ENCODE results near the gene TSACC. TPM values are rescaled to one million over a fixed set of nuclear protein-coding genes. Genes with fewer than 3 reads are reported as not detected.
A peak's percentile ranks its signal among the peaks of the same experiment; 100 is the strongest.

TSACC gene
- total and polyA plus RNA-seq, 8 donors = 0.98 TPM; not detected in 7

DNA sequence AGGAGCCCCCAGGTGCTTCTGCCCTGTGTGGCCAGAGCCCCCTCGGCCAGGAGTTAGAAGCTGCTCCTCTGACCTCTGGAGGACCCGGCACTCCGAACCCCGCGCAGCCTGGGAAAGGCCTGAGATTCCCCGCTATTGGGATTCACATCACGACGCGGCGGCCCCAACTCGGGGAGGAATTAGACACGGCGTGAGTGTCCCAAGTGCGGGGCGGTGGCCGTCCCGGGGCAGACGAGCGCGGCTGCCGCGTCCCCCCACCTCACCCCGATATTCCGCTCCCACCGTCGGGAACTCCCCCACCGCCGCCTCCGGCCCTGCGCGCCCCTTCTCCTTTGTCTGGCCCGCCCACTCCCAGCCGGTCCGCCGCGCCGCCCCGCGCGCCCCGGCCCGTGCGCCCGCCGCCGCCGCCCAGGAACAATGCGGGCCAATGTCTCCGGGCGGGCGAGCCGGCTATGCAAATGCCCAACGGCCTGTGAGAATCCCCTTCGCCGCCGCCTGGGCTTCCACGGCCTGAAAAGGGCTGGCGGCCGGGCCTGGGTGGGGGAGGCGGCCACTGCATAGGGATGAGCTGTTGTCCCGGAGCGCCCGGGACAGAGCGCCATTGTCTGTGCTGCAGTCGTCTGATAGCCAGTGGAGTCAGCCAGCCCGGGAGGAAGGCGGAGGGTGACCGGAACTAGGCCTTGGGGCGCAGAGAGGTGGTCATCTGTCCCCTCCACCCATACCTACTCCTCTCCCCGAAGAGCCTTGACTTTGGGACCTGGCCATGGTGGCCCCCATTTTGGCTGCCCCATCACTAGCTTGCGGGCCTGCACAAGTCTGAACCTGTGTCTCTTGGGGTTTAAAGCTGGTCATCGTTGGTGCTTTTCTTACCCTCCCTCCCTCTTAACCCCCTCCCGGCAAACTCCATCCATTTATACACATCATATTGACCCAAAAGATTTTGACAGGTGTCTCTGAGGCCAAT is 50.1 kb downstream of the TSACC start:
- 11 to 20% (median 13%) methylated on average over 27 to 73 of the region's 73 CpGs for WGBS, 5 donors
- Histone ChIP-seq H3K4me1 (peaks cover 0 to 11% (median 8%) of the 10 kb centered on the region in 4 donors), H3K27me3 (peaks cover 14 to 75% (median 56%) of the 10 kb centered on the region in 3 donors), H3K4me3 (peak overlapping the region in 3 of 4 donors; percentile 14 to 22 (median 20)), H3K27ac (no peak overlapping the region), H3K9me3 (no peaks in the 10 kb centered on the region), H3K36me3 (no peaks in the 10 kb centered on the region)
- intact Hi-C loops (cut with DNase I; ENCODE audit: low total_unique reads) = loop anchor here (5.0 kb wide), 1 partner anchor 54 kb away; no protein-coding TSS in a partner anchor
- peak in 1 of 2 donors; percentile 45 for DNase-seq
- TF ChIP-seq, protein P1, sequence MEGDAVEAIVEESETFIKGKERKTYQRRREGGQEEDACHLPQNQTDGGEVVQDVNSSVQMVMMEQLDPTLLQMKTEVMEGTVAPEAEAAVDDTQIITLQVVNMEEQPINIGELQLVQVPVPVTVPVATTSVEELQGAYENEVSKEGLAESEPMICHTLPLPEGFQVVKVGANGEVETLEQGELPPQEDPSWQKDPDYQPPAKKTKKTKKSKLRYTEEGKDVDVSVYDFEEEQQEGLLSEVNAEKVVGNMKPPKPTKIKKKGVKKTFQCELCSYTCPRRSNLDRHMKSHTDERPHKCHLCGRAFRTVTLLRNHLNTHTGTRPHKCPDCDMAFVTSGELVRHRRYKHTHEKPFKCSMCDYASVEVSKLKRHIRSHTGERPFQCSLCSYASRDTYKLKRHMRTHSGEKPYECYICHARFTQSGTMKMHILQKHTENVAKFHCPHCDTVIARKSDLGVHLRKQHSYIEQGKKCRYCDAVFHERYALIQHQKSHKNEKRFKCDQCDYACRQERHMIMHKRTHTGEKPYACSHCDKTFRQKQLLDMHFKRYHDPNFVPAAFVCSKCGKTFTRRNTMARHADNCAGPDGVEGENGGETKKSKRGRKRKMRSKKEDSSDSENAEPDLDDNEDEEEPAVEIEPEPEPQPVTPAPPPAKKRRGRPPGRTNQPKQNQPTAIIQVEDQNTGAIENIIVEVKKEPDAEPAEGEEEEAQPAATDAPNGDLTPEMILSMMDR (IDR thresholded peaks at IDR 0.05) = no peak
- no peak for TF ChIP-seq EP300 (IDR thresholded peaks at IDR 0.05)
- no peak for TF ChIP-seq POLR2A (IDR thresholded peaks at IDR 0.05)
- TF ChIP-seq POLR2AphosphoS5 (IDR thresholded peaks at IDR 0.05) = no peak

DNA sequence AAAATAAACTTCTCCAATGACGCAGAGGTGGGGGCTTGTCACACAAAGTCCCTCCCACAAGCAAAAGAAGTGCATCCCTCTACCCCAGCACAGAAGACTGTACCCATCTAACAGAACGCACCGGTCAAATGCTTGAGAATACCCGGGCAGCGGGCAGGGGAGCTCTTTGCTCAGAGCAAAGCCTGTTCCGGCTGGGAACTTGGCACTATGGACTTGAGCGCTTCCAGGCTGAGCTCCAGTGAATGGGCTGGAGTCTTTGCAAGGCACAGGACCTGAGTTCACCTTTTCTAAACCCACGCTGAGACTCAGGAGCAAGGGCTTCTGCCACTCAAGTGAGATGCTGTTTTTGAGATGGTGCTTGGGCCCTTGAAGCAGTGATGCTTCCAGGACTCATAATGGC is 51.0 kb downstream of the TSACC start:
- no peak overlapping the region for H3K27ac ChIP-seq
- H3K9me3 ChIP-seq = no peaks in the 10 kb centered on the region
- H3K27me3 ChIP-seq = peaks cover 14 to 75% (median 56%) of the 10 kb centered on the region in 3 donors
- peaks cover 0 to 11% (median 8%) of the 10 kb centered on the region in 4 donors for H3K4me1 ChIP-seq
- no peaks in the 10 kb centered on the region for H3K36me3 ChIP-seq
- 89 to 93% (median 92%) methylated on average over 6 to 8 of the region's 8 CpGs for WGBS, 5 donors
- no peak for TF ChIP-seq POLR2A (IDR thresholded peaks at IDR 0.05)
- no peak for TF ChIP-seq POLR2AphosphoS5 (IDR thresholded peaks at IDR 0.05)
- TF ChIP-seq, protein P1 (IDR thresholded peaks at IDR 0.05) = no peak
- TF ChIP-seq EP300 (IDR thresholded peaks at IDR 0.05) = no peak
- no peak for DNase-seq
- H3K4me3 ChIP-seq = no peak overlapping the region
- intact Hi-C loops (cut with DNase I; ENCODE audit: low total_unique reads) = loop anchor here (5.0 kb wide), 1 partner anchor 53 kb away; no protein-coding TSS in a partner anchor

DNA sequence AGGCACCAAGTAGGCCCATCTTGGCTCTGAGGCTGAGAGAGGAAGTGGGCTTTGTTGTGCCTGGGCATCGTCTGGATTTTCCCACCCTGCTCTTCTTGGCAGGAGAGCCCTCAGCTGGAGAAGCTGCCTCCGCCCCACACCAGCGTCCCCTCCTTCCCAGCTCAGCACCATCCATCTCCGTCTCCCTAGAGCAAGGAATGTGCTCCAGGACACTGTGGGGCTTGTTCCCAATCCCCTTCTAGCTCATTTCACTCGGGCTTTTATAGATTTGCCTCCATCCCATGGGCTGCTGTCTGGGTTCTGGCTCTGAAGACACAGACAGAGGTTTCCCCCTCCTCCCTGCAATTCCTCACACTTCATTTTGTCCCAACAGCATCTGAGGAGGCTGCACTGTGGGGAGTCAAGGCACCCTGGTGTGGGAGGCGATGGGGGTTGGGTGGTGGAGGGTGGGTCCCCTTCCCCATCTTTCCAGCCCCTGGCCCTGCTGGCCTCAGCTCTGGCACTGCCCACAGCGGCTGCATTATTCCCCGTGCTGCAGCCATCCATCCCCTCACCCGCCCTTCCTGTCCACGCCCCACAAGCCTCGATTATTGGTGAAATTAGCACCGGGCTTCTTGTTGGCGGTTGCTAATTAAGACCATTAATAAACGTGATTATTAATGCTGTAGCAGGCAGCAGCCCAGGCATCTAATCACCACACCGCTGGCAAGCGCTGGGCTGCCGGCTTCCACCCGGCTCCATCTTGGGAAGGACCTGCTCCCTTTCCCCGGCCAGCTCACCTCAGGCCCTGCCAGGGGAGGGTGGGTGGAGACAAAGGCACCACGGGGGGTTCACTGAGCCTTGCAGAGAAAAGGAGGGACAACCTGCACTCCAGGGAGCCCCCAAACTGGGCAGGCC is 52.4 kb downstream of the TSACC start:
- H3K4me1 ChIP-seq = peaks cover 0 to 11% (median 8%) of the 10 kb centered on the region in 4 donors
- no peak overlapping the region for H3K4me3 ChIP-seq
- peaks cover 14 to 74% (median 56%) of the 10 kb centered on the region in 3 donors for H3K27me3 ChIP-seq
- DNase-seq = peak in 1 of 2 donors; percentile 32
- no peak overlapping the region for H3K27ac ChIP-seq
- TF ChIP-seq EP300 (IDR thresholded peaks at IDR 0.05) (no peak), POLR2AphosphoS5 (IDR thresholded peaks at IDR 0.05) (no peak), POLR2A (IDR thresholded peaks at IDR 0.05) (no peak)
- TF ChIP-seq, protein P1 (IDR thresholded peaks at IDR 0.05) = no peak
- H3K9me3 ChIP-seq = no peaks in the 10 kb centered on the region
- WGBS, 5 donors = 36 to 52% (median 47%) methylated on average over 20 of the region's 20 CpGs
- intact Hi-C loops (cut with DNase I; ENCODE audit: low total_unique reads) = no loop called here
- no peaks in the 10 kb centered on the region for H3K36me3 ChIP-seq

DNA sequence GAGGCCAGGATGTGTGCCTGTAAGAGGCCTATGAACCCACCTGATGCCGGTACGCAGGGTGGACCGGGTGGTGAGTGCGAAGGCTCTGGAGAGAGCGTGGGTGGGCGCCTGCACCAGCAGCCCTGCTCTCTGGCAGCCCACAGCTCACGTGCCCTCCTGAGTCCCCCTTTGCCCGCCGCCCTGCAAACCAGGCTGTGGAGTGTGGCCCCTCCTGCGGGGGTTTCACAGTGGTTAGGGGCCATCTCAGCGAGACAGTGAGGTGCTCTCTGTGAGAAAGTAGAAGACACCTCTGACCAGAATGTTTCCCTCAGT is 53.0 kb downstream of the TSACC start:
- Histone ChIP-seq H3K9me3 (no peaks in the 10 kb centered on the region), H3K27me3 (peaks cover 14 to 68% (median 53%) of the 10 kb centered on the region in 3 donors), H3K27ac (no peak overlapping the region), H3K4me3 (no peak overlapping the region), H3K4me1 (peaks cover 0 to 11% (median 8%) of the 10 kb centered on the region in 4 donors), H3K36me3 (no peaks in the 10 kb centered on the region)
- TF ChIP-seq EP300 (IDR thresholded peaks at IDR 0.05) (no peak), POLR2A (IDR thresholded peaks at IDR 0.05) (no peak), POLR2AphosphoS5 (IDR thresholded peaks at IDR 0.05) (no peak)
- TF ChIP-seq, protein P1 (IDR thresholded peaks at IDR 0.05) = no peak
- DNase-seq = no peak
- intact Hi-C loops (cut with DNase I; ENCODE audit: low total_unique reads) = no loop called here
- 62 to 72% (median 69%) methylated on average over 9 to 11 of the region's 11 CpGs for WGBS, 5 donors

Measured in stomach (tissue), 9 donors.